ENCODE measurements around the gene FADS2.

- TF ChIP-seq EZH2 (IDR thresholded peaks at IDR 0.05) (no peak), TCF7L2 (IDR thresholded peaks at IDR 0.05; ENCODE audit: borderline replicate concordance, extremely low read depth, insufficient read depth, insufficient read length) (no peak), CTCF (IDR thresholded peaks at IDR 0.05 in 2 of 3, conservative IDR thresholded peaks at IDR 0.05 in 1 of 3; ENCODE audit: borderline replicate concordance in 1 of 3, insufficient read depth in 1 of 3, low read depth in 2 of 3, low read length in 2 of 3) (no peak), EZH2phosphoT487 (IDR thresholded peaks at IDR 0.05; ENCODE audit: borderline replicate concordance) (no peak), CEBPB (IDR thresholded peaks at IDR 0.05; ENCODE audit: low read depth) (no peak)
- TF ChIP-seq, protein P1, sequence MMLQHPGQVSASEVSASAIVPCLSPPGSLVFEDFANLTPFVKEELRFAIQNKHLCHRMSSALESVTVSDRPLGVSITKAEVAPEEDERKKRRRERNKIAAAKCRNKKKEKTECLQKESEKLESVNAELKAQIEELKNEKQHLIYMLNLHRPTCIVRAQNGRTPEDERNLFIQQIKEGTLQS (IDR thresholded peaks at IDR 0.05): no peak
Observed at GRCh38 chr11:61832207-61832606, 4.1 kb downstream of the FADS2 start.

Data from HCT116 (cell line).